GM12874 (cell line): Measurements from ENCODE around the gene WNT3.

ENCODE experiments used
- TF ChIP-seq, protein P1 (sequence below): IDR thresholded peaks from 2 replicates; pipeline ENCODE4 v1.5.1; 2011; ENCODE audit warnings: low read depth, mild to moderate bottlenecking, control low read depth, low read length, moderate library complexity; ENCODE audit not compliant: insufficient read depth

WNT3 gene

DNA sequence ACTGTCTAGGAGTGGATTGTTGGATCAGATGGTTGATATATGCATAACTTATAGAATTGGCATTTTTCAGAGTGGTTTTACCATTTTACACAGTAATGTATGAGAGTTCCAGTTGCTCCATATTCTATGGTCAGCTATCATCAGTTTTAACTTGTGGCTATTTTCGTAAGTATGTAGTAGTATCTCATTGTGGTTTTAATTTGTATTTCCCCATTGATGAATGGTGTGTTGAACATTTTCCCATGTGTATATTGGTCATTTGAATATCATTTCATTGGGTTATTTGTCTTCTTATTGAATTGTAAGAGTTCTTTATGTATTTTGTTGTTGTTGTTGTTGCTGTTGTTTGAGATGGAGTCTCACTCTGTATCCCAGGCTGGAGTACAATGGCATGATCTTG, 39.1 kb upstream of the WNT3 start:
- TF ChIP-seq, protein P1, sequence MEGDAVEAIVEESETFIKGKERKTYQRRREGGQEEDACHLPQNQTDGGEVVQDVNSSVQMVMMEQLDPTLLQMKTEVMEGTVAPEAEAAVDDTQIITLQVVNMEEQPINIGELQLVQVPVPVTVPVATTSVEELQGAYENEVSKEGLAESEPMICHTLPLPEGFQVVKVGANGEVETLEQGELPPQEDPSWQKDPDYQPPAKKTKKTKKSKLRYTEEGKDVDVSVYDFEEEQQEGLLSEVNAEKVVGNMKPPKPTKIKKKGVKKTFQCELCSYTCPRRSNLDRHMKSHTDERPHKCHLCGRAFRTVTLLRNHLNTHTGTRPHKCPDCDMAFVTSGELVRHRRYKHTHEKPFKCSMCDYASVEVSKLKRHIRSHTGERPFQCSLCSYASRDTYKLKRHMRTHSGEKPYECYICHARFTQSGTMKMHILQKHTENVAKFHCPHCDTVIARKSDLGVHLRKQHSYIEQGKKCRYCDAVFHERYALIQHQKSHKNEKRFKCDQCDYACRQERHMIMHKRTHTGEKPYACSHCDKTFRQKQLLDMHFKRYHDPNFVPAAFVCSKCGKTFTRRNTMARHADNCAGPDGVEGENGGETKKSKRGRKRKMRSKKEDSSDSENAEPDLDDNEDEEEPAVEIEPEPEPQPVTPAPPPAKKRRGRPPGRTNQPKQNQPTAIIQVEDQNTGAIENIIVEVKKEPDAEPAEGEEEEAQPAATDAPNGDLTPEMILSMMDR = no peak

DNA sequence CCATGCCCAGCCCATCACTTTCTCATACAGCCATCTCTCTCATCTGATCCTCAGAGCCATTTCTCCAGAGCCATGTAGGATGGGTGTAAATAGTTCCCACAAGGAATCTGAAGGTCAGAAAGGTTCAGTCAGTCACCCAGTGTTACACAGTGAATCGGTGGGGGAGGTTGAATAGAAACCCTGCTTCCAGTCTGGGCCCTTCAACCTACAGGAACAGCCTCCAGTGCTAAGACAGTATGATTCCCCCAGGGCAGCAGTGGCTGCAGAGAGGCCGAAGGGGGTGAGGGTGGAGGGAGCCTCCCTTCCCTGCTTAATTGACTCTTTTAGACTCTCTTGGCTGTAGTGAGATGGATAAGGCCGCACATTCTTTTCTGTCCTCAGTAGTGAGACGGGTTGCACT, 36.5 kb upstream of the WNT3 start:
- TF ChIP-seq, protein P1 = no peak

DNA sequence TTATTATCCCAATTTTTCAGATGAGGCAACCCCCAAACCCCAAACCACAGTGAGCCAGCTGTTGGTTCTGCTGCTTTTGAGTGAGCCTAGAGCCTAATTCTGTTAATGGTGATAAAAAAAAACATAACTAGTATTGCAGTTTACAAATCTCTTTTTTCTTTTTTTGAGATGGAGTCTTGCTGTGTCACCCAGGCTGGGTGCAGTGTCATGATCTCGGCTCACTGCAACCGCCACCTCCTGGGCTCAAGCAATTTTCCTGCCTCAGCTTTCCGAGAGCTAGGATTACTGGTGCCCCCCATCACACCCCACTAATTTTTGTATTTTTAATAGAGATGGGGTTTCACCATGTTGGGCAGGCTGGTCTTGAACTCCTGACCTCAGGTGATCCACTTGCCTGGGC, 36.0 kb upstream of the WNT3 start:
- TF ChIP-seq, protein P1 = no peak

DNA sequence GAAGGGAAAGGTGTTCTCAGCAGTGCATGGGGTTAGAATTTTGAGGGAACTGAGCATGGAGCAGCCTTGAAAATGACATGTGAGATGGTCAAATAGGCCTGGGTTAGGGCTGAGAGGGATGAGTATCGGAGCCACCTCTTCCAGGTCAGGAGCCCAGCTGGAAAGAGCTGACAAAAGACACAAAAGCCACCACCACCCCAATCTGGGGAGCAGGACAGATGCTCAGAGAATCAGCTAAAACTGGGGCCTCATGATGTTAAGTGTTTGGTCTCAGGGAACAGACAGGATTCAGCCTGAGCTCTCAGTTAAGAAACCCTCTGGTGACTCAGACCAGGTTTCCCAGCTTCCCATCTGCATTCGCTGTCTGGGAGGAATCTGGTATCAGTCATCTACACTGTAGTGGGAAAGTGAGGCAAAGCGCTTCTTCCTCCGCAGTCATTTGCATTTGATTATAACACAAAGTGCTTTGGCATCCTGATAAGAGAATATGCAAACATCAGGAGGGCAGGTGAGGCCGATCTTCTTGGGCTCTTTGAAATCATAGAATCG, 35.5 kb upstream of the WNT3 start:
- TF ChIP-seq, protein P1 = no peak

DNA sequence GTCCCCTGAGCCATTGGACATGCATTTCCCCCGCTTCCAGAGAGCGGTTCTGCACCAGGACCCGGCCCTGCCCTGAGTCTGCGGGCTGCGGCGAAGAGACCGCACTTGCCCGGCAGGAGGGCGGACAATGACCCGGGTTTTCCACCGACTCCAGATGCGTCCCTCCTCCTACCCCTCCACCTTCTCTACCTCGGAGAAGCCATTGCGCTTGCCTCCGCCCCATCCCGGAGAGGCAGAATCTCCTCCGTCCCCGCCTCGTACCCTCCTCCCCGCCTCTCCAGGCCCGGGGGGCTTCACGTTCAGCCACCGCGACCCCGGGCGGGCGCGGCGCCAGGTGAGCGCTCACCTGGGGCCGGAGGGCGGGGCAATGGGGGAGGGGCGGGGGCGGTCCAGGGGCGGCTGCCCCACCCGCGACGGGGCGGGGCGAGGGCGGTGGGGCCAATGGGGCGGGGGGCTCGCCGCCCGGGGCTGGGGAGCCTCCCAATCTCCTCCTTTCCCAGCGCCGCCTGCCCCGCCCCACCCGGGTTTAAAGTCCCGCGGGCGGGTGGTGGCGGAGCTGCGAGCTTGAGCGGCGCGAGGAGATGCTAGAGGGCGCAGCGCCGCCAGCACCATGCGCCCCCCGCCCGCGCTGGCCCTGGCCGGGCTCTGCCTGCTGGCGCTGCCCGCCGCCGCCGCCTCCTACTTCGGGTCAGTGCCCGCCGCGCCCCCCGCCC, 32.7 kb upstream of the WNT3 start, which contains the start of gene WNT9B:
TSS of gene WNT9B (plus strand) at position 555 of the 713 bp plus-strand sequence. CDS start at position 611, 56 bp downstream.
- TF ChIP-seq, protein P1 = no peak

DNA sequence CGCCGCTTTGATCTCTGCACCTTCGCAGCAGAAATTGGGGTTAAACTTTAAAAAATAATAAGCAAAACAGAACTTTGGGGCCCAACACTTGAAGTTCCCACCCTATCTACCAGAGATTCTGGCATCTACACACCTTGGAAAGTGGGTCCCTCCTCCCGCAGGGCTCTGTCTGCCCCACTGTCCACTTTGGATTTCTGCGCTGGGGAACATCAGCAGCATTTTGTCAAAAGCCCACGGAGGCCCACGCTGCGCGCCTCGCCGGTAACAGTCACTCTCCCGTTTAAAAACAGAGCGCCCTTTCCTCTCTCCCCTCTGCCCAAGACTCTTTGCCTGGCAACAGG, 32.2 kb upstream of the WNT3 start:
- TF ChIP-seq, protein P1 = no peak

DNA sequence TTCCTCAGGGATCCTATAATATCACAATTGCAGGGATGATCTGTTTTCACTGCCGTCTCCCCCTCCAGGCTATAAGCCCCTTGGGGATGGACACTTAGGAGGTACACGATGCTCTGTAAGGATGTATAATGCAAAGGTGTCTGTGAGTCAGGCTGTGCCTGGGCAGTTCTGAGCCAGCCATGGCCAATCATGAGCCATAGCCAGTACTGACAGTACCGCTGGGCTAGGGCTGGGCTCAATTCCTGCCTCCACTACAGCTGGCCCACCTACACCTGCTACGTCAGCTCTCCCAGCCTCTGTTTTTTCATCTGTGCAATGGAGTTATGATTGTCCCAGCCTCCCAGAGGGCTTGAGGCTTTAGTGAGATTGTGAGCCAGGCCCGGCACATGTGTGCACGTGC, 30.0 kb upstream of the WNT3 start:
- TF ChIP-seq, protein P1 = no peak
